GM12873 (cell line): Measurements from ENCODE around the gene GAL3ST2.

ENCODE experiments used
- CTCF ChIP-seq: IDR thresholded peaks from 2 replicates; pipeline ENCODE4 v1.5.1; 2012; ENCODE audit warnings: low read depth, mild to moderate bottlenecking, moderate library complexity, low read length, control low read depth; ENCODE audit not compliant: insufficient read depth; ENCODE audit errors: missing control alignments

GAL3ST2 gene

GRCh38 chr2:241764275-241765241 lies 12.1 kb upstream of the GAL3ST2 start:
- no peak for TF ChIP-seq CTCF

GRCh38 chr2:241767464-241768250 lies 9.0 kb upstream of the GAL3ST2 start:
- TF ChIP-seq CTCF: no peak

- no peak for TF ChIP-seq CTCF
These were observed 8.3 kb upstream of the GAL3ST2 start for GRCh38 chr2:241768251-241768711.

GRCh38 chr2:241768850-241769249 lies 7.8 kb upstream of the GAL3ST2 start:
- no peak for TF ChIP-seq CTCF

- TF ChIP-seq CTCF: no peak
These were observed 6.8 kb upstream of the GAL3ST2 start for GRCh38 chr2:241769819-241770184.

GRCh38 chr2:241770185-241770935 lies 6.3 kb upstream of the GAL3ST2 start:
- TF ChIP-seq CTCF: no peak
